22Rv1 (cell line): ENCODE results near the gene TNRC18.
"Not testable (repeated sequence)": the region's sequence is repeated elsewhere in the genome, so short reads cannot be mapped to it uniquely, and the experiment has no call there.

Experiments used
- H3K27ac ChIP-seq: fragments of 450-650 bp; 2 replicates; pipeline ENCODE4 v1.5.1; 2017
- ZFX ChIP-seq: fragments of 450-650 bp; IDR thresholded peaks from 2 replicates; pipeline ENCODE4 v1.6.1; 2017; ENCODE audit warnings: antibody characterized with exemption, borderline replicate concordance
- TF ChIP-seq, protein P1 (sequence below): fragments of 450-650 bp; IDR thresholded peaks from 2 replicates; pipeline ENCODE4 v1.5.1; 2017; ENCODE audit warnings: mild to moderate bottlenecking

TNRC18 gene

DNA sequence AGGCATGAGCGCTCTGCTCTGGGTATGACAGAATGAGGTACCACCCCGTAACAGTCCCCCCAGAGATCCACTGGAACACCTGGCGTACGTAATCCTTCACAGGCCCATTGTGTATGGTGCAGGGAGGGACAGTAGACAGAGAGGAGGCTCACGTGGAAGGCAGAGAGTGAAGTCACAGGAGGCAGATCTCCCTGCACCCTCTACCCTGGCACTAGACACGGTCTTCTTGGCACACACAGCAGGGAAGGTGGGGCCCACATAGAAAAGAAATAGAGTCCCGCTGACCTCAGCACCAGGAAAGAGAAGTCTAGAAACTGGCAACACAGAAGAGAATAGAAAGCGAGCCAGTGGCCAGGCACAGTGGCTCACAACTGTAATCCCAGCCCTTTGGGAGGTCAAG lies 89.0 kb downstream of the TNRC18 start:
- 0 out of 2 replicates have a peak overlapping the region, but pooled peaks have one; percentile 16 for H3K27ac ChIP-seq
- TF ChIP-seq ZFX, result no peak
- TF ChIP-seq, protein P1, sequence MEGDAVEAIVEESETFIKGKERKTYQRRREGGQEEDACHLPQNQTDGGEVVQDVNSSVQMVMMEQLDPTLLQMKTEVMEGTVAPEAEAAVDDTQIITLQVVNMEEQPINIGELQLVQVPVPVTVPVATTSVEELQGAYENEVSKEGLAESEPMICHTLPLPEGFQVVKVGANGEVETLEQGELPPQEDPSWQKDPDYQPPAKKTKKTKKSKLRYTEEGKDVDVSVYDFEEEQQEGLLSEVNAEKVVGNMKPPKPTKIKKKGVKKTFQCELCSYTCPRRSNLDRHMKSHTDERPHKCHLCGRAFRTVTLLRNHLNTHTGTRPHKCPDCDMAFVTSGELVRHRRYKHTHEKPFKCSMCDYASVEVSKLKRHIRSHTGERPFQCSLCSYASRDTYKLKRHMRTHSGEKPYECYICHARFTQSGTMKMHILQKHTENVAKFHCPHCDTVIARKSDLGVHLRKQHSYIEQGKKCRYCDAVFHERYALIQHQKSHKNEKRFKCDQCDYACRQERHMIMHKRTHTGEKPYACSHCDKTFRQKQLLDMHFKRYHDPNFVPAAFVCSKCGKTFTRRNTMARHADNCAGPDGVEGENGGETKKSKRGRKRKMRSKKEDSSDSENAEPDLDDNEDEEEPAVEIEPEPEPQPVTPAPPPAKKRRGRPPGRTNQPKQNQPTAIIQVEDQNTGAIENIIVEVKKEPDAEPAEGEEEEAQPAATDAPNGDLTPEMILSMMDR, result no peak

DNA sequence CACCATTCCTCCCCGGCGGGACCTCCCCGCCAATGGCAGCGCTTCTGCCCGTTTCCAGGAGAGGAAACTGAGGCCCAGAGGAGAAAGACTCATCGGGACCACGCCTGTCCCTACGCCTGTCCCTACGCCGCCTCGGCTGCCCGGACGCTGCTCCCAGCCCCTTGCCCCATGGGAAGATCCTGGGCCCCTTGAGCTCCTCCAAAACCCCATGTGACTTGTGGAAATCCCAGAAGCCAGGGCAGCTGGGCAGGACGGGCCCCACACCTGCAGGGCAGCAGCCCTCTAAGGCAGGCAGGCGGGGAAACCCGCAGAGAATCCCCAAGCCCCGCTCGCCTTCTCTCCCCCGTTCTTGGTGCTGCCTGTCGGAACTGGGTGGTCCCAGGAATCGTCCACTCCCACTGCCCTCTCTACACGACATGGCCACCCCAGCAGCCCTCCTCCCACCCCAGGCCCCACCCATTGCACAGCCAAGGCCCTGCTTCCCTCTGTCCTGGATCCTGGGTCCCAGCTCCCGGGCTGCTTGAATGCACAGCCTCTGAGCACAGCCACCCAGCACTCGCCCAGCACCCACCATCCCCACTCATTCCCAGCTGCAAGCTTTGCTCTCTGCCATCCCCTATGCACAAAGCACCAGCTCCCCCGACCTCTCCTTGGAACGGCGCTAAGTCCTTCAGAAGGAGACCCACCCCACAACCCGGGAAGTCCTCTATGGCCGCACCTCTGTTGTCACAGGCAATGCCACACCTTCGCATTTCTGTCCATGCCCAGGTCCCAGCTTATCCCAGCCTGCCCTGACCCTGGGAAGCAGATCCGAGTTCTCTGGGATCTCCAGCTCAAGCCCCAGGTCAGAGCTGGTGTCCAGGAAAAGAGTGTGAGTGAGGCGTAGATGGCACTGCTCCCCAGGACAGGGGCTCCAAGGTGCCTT lies 90.3 kb downstream of the TNRC18 start:
- no peak overlapping the region for H3K27ac ChIP-seq
- TF ChIP-seq ZFX, result no peak
- TF ChIP-seq, protein P1, result no peak

DNA sequence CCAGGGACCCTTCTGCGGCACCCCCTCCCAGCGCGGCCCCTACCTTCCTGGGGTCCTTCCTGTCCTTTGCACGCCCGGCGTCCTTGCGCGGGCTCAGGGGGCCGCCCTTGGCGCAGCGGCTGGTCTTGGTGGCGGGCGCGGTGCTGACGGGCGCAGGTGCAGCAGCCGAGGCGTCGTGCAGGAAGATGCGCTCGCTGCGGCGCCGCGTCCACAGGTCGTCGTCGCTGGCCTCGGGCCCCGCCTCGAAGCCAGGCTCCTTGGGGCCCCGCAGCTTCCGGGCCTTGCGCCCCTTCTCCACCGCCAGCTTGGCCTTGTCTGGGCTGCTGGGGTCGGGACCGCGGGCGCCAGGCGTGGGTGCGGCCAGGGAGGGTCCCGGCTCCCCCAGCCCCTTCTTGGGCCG lies 91.1 kb downstream of the TNRC18 start:
- H3K27ac ChIP-seq, result no peak overlapping the region
- no peak for TF ChIP-seq ZFX
- TF ChIP-seq, protein P1, result no peak

DNA sequence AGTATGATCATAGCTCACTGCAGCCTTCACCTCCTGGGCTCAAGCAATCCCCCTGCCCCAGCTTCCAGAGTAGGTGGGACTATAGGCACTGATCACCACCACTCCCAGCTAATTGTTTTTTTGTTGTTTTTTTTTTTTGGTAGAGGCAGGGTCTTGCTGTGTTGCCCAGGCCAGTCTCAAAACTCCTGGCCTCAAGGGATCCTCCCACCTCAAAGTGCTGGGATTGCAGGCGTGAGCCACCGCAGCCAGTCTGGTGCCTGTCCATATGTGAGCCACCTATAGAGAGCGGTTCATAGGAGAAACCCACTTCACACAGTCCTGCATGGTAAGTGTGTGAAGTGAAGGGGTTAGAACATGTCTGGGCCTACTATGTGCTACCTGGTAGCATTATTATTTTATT lies 93.3 kb downstream of the TNRC18 start:
- no peak for TF ChIP-seq ZFX
- TF ChIP-seq, protein P1, result no peak
- H3K27ac ChIP-seq, result no peak overlapping the region

DNA sequence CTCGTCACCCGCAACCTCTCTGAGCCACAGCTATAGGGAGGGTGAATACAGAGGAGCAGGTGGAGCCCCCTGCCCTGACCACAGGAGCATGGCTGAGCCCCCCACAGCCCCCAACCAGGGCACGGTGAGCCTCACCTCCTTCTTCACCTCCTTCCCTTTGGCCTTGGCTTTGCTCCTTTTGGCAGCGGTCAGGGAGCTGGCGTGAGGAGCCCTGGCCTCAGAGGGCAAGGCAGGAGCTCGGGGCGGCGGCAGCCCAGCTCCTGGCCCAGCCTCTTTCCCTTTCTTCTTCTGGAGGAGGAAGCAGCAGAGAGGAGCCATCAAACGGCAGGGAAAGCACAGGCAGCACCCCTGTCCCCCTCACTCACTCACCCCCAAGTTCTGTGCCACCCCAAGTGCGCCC lies 98.7 kb downstream of the TNRC18 start:
- H3K27ac ChIP-seq, result no peak overlapping the region
- no peak for TF ChIP-seq ZFX
- TF ChIP-seq, protein P1, result no peak

DNA sequence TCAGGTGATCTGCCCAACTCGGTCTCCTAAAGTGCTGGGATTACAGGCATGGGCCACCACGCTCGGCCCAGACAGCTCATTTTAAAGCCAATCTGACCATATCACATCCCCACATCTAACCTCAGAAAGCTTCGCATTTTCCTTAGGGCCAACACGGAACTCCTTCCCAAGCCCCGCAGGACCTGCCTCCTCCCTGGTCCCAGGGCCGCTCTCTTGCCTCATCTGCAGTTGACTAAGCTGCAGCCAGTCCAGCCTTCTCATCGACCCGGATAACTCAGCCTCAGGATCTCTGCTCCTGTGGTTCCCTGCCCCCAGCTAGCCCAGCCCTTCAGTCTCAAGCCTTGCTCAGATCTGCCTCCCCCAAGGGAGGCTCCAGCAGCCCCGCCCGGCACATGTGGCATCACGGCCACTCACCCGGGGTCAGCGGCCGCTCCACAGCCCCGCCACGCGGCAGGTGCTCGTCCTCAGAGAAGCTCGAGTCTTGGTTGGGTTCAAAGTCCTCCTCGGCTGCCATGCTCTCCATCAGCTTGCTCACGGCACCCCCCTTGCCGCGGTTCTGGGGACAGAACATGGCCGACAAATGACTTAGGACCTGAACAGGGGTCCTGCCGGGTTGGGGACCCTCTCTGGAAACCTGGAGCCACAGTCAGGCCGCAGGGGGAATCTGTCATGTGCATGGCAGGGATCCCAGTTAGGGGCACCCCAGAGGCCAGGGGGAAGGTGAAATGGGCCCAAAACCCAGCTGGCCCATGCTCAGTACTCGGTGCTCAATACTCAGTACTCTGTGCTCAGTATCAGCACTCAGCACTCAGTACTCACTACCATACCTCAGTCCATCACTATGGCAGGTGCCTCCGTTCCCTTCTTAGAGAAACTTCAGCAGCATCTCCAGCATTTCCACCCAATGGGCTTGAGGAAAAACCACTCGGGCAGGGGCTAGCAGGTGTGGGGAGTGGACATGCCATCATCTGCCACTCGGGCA lies 99.5 kb downstream of the TNRC18 start:
- not testable (repeated sequence) for H3K27ac ChIP-seq

DNA sequence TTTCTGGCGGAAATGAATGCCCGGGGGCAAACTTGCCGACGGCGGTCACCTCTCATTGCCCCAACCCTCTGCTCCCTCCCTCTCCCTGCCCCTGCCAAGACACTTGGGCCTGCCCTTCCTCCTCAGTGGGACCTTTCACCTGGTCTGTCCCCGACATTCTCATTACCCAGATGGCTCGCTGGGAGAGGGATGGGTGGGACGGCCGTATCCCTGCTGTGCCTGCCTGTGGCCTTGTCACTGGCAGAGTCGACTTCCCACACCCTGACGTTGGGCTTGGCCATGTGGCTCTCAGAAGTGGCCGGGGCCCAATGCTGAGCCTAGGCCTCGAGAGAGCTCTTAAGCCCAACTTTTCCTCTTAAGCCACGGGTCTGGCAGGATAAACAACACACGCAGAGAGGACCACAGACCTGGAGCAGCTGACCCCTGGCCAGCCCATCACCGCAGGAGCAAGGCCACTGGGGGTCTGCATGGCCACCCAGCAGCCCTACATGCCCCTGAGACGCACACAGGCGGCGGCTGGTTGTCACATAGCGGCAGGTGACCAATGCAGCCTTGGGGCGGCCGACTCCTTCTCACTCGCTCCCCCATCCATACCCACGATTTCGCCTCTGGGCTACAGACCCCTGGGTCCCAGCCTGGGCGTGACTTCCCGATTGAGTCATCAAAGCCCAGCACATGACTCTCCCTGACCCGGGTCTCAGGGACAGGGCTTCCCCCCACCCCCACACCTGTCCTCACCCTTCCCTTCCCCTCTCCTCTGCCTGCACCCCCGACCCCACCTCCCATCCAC lies 100.8 kb downstream of the TNRC18 start:
- TF ChIP-seq, protein P1, result no peak
- no peak for TF ChIP-seq ZFX
- no peak overlapping the region for H3K27ac ChIP-seq
